K562 (cell line): ENCODE results near the gene MAMDC2. TPM values are rescaled to one million over a fixed set of nuclear protein-coding genes. Genes with fewer than 3 reads are reported as not detected.

Experiments used
- ATAC-seq: fragments of 200-7000 bp; cut with Tn5 transposase; 3 replicates; pipeline ENCODE4 v1.9.1; 2020; ENCODE audit warnings: moderate library complexity
- BruUV-seq: library from RNA; stranded (reverse); fragments of 400-500 nt; replicated peaks from 2 replicates; lab custom pipeline; 2021; lab: Mats Ljungman, UMichigan
- CTCF ChIA-PET: fragments of 300-600 bp; formaldehyde crosslinking; extraction: SDS; loops from one replicate; lab custom pipeline; 2021; ENCODE audit warnings: low intra/inter-chr PET ratio; lab: Yijun Ruan, JAX
- POLR2A ChIA-PET: fragments of 300-600, 350-650 bp; sonication (Branson Sonifier 250); formaldehyde crosslinking; extraction: SDS; loops from one replicate; lab custom pipeline; 2021; ENCODE audit warnings: antibody characterized with exemption, inconsistent platforms; lab: Yijun Ruan, JAX
- DNase-seq, 4 experiments: peaks; one replicate each; pipeline versions ENCODE4 v3.0.0 to v3.0.0-alpha.2; 2011 to 2018; ENCODE audit warnings: low spot score in 3 of 4, mixed read lengths in 3 of 4; ENCODE audit errors: extremely low read depth in 1 of 4
- FAIRE-seq: peaks from 2 replicates; lab custom pipeline; 2011; peaks lifted over from hg19 to GRCh38; lab: Jason Lieb, UNC
- H2AFZ ChIP-seq: 2 replicates; pipeline ENCODE4 v1.6.0; 2011; ENCODE audit warnings: low read depth, low read length, control low read depth, inconsistent platforms
- H3K27ac ChIP-seq: fragments of 200-600 bp; 3 replicates; pipeline ENCODE4 v1.8.0; 2011; ENCODE audit warnings: low read depth, mild to moderate bottlenecking, control low read depth, inconsistent platforms, low read length, moderate library complexity, mixed read lengths; ENCODE audit errors: extremely low read depth
- H3K27me3 ChIP-seq, 2 experiments: fragments of 300-600 bp in 1 of 2; 2 replicates in 1 of 2; 3 replicates in 1 of 2; pipeline versions ENCODE4 v1.6.0 to v1.8.0; 2011; ENCODE audit warnings: inconsistent platforms in 2 of 2, low read length in 2 of 2, mild to moderate bottlenecking in 1 of 2, mixed read lengths in 1 of 2, moderate library complexity in 1 of 2; ENCODE audit not compliant: control insufficient read depth in 2 of 2, insufficient read depth in 2 of 2
- H3K36me3 ChIP-seq: fragments of 300-600 bp; 3 replicates; pipeline ENCODE4 v1.8.0; 2011; ENCODE audit warnings: mild to moderate bottlenecking, low read length, inconsistent platforms; ENCODE audit not compliant: control insufficient read depth, insufficient read depth
- H3K4me1 ChIP-seq, 2 experiments: fragments of 200-600 bp in 1 of 2; replicated peaks in 1 of 2; 2 replicates in 1 of 2; 3 replicates in 1 of 2; pipeline versions ENCODE4 v1.5.1 to v1.8.0; 2011; ENCODE audit warnings: inconsistent platforms in 2 of 2, low read length in 2 of 2, mild to moderate bottlenecking in 1 of 2, mixed read lengths in 1 of 2, moderate library complexity in 1 of 2; ENCODE audit not compliant: control insufficient read depth in 2 of 2, insufficient read depth in 2 of 2
- H3K4me2 ChIP-seq: 2 replicates; pipeline ENCODE4 v1.6.1; 2011; ENCODE audit warnings: low read length, control low read depth, inconsistent platforms, mixed read lengths; ENCODE audit not compliant: insufficient read depth
- H3K4me3 ChIP-seq: fragments of 200-600 bp; sonication (generic), shearing (Covaris generic); 2 replicates; pipeline ENCODE4 v1.5.1; 2016; ENCODE audit warnings: control low read depth, inconsistent platforms
- H3K79me2 ChIP-seq: fragments of 200-600 bp; 3 replicates; pipeline ENCODE4 v1.8.0; 2011; ENCODE audit warnings: low read length, inconsistent platforms; ENCODE audit not compliant: control insufficient read depth, insufficient read depth
- H3K9ac ChIP-seq, 2 experiments: 2 replicates each; pipeline versions ENCODE4 v1.6.0 to v1.6.1; 2011; ENCODE audit warnings: low read depth in 2 of 2, low read length in 2 of 2, control low read depth in 1 of 2, inconsistent platforms in 1 of 2, mild to moderate bottlenecking in 1 of 2, mixed read lengths in 1 of 2; ENCODE audit not compliant: insufficient read depth in 1 of 2
- H3K9me1 ChIP-seq: one replicate; pipeline ENCODE4 v1.6.0; 2011; ENCODE audit warnings: inconsistent platforms, mild to moderate bottlenecking, low read length, moderate library complexity; ENCODE audit not compliant: control insufficient read depth, insufficient read depth
- H3K9me3 ChIP-seq: replicated peaks from 2 replicates; pipeline ENCODE4 v1.5.1; 2011; ENCODE audit warnings: low read depth, low read length, inconsistent platforms; ENCODE audit not compliant: control insufficient read depth, insufficient read depth
- H4K20me1 ChIP-seq: replicated peaks from 2 replicates; pipeline ENCODE4 v1.6.1; 2011; ENCODE audit warnings: low read length, inconsistent platforms, mixed read lengths; ENCODE audit not compliant: control insufficient read depth, insufficient read depth
- CBFA2T3 ChIP-seq: fragments of 450-650 bp; IDR thresholded peaks from 2 replicates; pipeline ENCODE4 v1.6.1; 2017
- FOXA1 ChIP-seq: fragments of 450-650 bp; IDR thresholded peaks from 2 replicates; pipeline ENCODE4 v1.6.1; 2016; ENCODE audit warnings: mild to moderate bottlenecking, borderline replicate concordance
- GTF2F1 ChIP-seq: IDR thresholded peaks from 2 replicates; pipeline ENCODE4 v1.6.1; 2011; ENCODE audit warnings: low read depth, low read length, improper control_type of control experiment
- HDAC2 ChIP-seq: fragments of 450-650 bp; IDR thresholded peaks from 2 replicates; pipeline ENCODE4 v1.6.1; 2016; ENCODE audit warnings: mild to moderate bottlenecking
- KHSRP ChIP-seq: fragments of 450-650 bp; IDR thresholded peaks from 2 replicates; pipeline ENCODE4 v1.6.1; 2017
- MTA2 ChIP-seq: fragments of 450-650 bp; IDR thresholded peaks from 2 replicates; pipeline ENCODE4 v1.6.1; 2016; ENCODE audit warnings: low read depth
- NFE2L1 ChIP-seq: fragments of 450-650 bp; IDR thresholded peaks from 2 replicates; pipeline ENCODE4 v1.6.1; 2016; ENCODE audit warnings: missing genetic modification characterization, low read depth, mild to moderate bottlenecking, missing compliant biosample characterization, moderate library complexity, borderline replicate concordance
- POLR2AphosphoS5 ChIP-seq: IDR thresholded peaks from 2 replicates; pipeline ENCODE4 v1.6.1; 2011; ENCODE audit warnings: mild to moderate bottlenecking, low read depth, low read length, moderate library complexity; ENCODE audit not compliant: control insufficient read depth, insufficient read depth
- SMARCA5 ChIP-seq: fragments of 450-650 bp; IDR thresholded peaks from 2 replicates; pipeline ENCODE4 v1.6.1; 2016
- SMC3 ChIP-seq: conservative IDR thresholded peaks from 2 replicates; pipeline ENCODE4 v1.6.1; 2011; ENCODE audit warnings: low read depth, low read length, improper control_type of control experiment; ENCODE audit not compliant: insufficient read depth
- SRSF1 ChIP-seq: fragments of 200-400 bp; formaldehyde crosslinking; IDR thresholded peaks from 2 replicates; pipeline ENCODE4 v1.6.1; 2017; ENCODE audit warnings: mild to moderate bottlenecking, low read depth, low read length, moderate library complexity
- TCF7 ChIP-seq: sonication (generic); IDR thresholded peaks from 2 replicates; pipeline ENCODE4 v1.6.1; 2016; ENCODE audit warnings: antibody characterized with exemption, borderline replicate concordance
- UBTF ChIP-seq, 2 experiments: IDR thresholded peaks; 2 replicates each; pipeline ENCODE4 v1.6.1; 2012; ENCODE audit warnings: improper control_type of control experiment in 2 of 2, low read depth in 2 of 2, low read length in 2 of 2, borderline replicate concordance in 1 of 2
- VEZF1 ChIP-seq: fragments of 200-800 bp; sonication (Bioruptor generic); IDR thresholded peaks from 2 replicates; pipeline ENCODE4 v1.6.1; 2017; ENCODE audit warnings: missing genetic modification characterization, missing compliant biosample characterization
- YY1 ChIP-seq, 3 experiments: IDR thresholded peaks; 2 replicates each; pipeline ENCODE4 v1.6.1; 2011; ENCODE audit warnings: low read length in 2 of 3, mild to moderate bottlenecking in 2 of 3, moderate library complexity in 2 of 3, borderline replicate concordance in 1 of 3, control low read depth in 1 of 3, low read depth in 1 of 3; ENCODE audit not compliant: insufficient read depth in 3 of 3, insufficient replicate concordance in 2 of 3, control insufficient read depth in 1 of 3, insufficient read length in 1 of 3; ENCODE audit errors: extremely low read depth in 1 of 3
- ZBED1 ChIP-seq: IDR thresholded peaks from 2 replicates; pipeline ENCODE4 v1.6.1; 2014
- ZNF431 ChIP-seq: sonication (generic); formaldehyde crosslinking; IDR thresholded peaks from 2 replicates; pipeline ENCODE4 v1.8.0; 2022; ENCODE audit warnings: mild to moderate bottlenecking, missing genetic modification reagents
- ZNF75A ChIP-seq: fragments of 450-650 bp; formaldehyde crosslinking; IDR thresholded peaks from 2 replicates; pipeline ENCODE4 v1.4.0; 2020; ENCODE audit warnings: mild to moderate bottlenecking
- WGBS: fragments of 100-300 bp; shearing (Covaris generic); methylation state at CpG from one replicate; pipeline ENCODE4 v1.1.6; 2016; ENCODE audit warnings: low coverage, mixed read lengths; ENCODE audit not compliant: insufficient coverage; ENCODE audit errors: missing lambda C conversion rate; 5-methylcytosine and 5-hydroxymethylcytosine counted together
- in situ Hi-C: fragments of 300-500 bp; cut with MboI; formaldehyde crosslinking; loops from 4 replicates; pipeline ENCODE4 v1.15.0; 2018; ENCODE audit warnings: inconsistent platforms, mixed read lengths
- intact Hi-C: fragments of 100-400 bp; cut with micrococcal nuclease; formaldehyde crosslinking; loops from 2 replicates; pipeline ENCODE4 v1.14.2; 2022
- polyA plus RNA-seq, 8 experiments: library from polyadenylated mRNA; depleted of rRNA in 4 of 8; stranded (reverse) in 5 of 8; unstranded in 3 of 8; fragments of >200 nt; fragmentation: Nextera tagmentation in 2 of 8; fragmentation: Illumina TruSeq in 1 of 8; extraction: Ambion mirVana in 2 of 8; extraction: Trizol in 1 of 8; gene quantifications; 2 replicates each; pipeline versions ENCODE4 v1.2.1 to v1.2.3, GENCODE V29; 2011 to 2014; ENCODE audit warnings: inconsistent platforms in 1 of 8, missing spikeins in 1 of 8
- total RNA-seq, 7 experiments: library from RNA; depleted of rRNA in 6 of 7; stranded (reverse); fragments of >200 nt in 6 of 7; fragmentation: Illumina TruSeq in 2 of 7; extraction: Trizol in 2 of 7; gene quantifications; 2 replicates each; pipeline versions ENCODE4 v1.2.1 to v1.2.3, GENCODE V29; 2011 to 2021; ENCODE audit warnings: low replicate concordance in 1 of 7

MAMDC2 gene
- total and polyA plus RNA-seq, 9 of the 15 experiments (the other 6 are each of a cell fraction or from before 2014, with no cell fraction given): 0.01 to 0.03 TPM; not detected in 7

- ChIA-PET POLR2A (interaction anchor here (1.1 kb wide), 1 partner anchor 110 kb away, joined by 3 read pairs; no protein-coding TSS in a partner anchor), CTCF (interaction anchor here (1.2 kb wide), 1 partner anchor 140 kb away, joined by 4 read pairs; no protein-coding TSS in a partner anchor)
- Histone ChIP-seq H3K27ac (no peak overlapping the region), H3K9ac (no peak overlapping the region), H3K27me3 (no peaks in the 10 kb centered on the region), H3K79me2 (no peaks in the 10 kb centered on the region), H4K20me1 (no peaks in the 10 kb centered on the region), H3K9me1 (no peaks in the 10 kb centered on the region), H3K4me1 (no peaks in the 10 kb centered on the region), H3K9me3 (no peaks in the 10 kb centered on the region), H3K4me3 (no peak overlapping the region), H3K36me3 (no peaks in the 10 kb centered on the region), H2AFZ (no peak overlapping the region), H3K4me2 (no peak overlapping the region)
- no peak for DNase-seq
- TF ChIP-seq NFE2L1 (tag): no peak
- TF ChIP-seq VEZF1 (CRISPR knock-in tag): no peak
- no peak for TF ChIP-seq YY1 (IDR thresholded peaks at IDR 0.05; ENCODE audit: borderline replicate concordance in 1 of 3, control insufficient read depth in 1 of 3, extremely low read depth in 1 of 3, insufficient read depth in 3 of 3, insufficient read length in 1 of 3, insufficient replicate concordance in 2 of 3, low read depth in 1 of 3, low read length in 2 of 3)
- TF ChIP-seq MTA2: no peak
- no peak for TF ChIP-seq TCF7
- no peak for TF ChIP-seq UBTF (IDR thresholded peaks at IDR 0.05; ENCODE audit: borderline replicate concordance in 1 of 2, low read depth in 2 of 2, low read length in 2 of 2)
- no peak for TF ChIP-seq SMARCA5
- TF ChIP-seq KHSRP: no peak
- no peak for TF ChIP-seq ZNF75A (CRISPR knock-in tag)
- TF ChIP-seq HDAC2: no peak
- no peak for TF ChIP-seq ZBED1
- TF ChIP-seq ZNF431: no peak
- TF ChIP-seq GTF2F1: no peak
- no peak for TF ChIP-seq FOXA1
- TF ChIP-seq CBFA2T3: no peak
- no peak for TF ChIP-seq SRSF1
- no peak for TF ChIP-seq SMC3
- TF ChIP-seq POLR2AphosphoS5: no peak
- in situ Hi-C loops: loop anchor here (10.0 to 25.0 kb wide), 2 partner anchors 137 to 674 kb away; no protein-coding TSS in a partner anchor
- ATAC-seq: no peak
- FAIRE-seq: no peak
- intact Hi-C loops: loop anchor here (2.0 kb wide), 1 partner anchor 139 kb away; no protein-coding TSS in a partner anchor
- no TSS peak for BruUV-seq
- 0% methylated on average over 4 of the region's 5 CpGs for WGBS
These were observed 68.1 kb downstream of the MAMDC2 start for GRCh38 chr9:70111641-70112236.
